HPDE6-E6E7 (cell line): ENCODE results near the gene SNRNP27.

Experiments
- DNase-seq: peaks from one replicate; pipeline ENCODE4 v3.0.0; 2011; ENCODE audit warnings: missing footprints; ENCODE audit errors: extremely low spot score

SNRNP27 gene

GRCh38 chr2:69916106-69916505 is 22.4 kb downstream of the SNRNP27 start:
- DNase-seq: no peak

GRCh38 chr2:69917852-69918251 is 24.1 kb downstream of the SNRNP27 start:
- peak; percentile 57 for DNase-seq

- DNase-seq: no peak
Measured at GRCh38 chr2:69918401-69918800, 24.6 kb downstream of the SNRNP27 start.

GRCh38 chr2:69923116-69923515 is 29.4 kb downstream of the SNRNP27 start:
- DNase-seq: no peak

GRCh38 chr2:69926849-69927515 is 33.2 kb downstream of the SNRNP27 start:
- no peak for DNase-seq

GRCh38 chr2:69931832-69932595 is 38.3 kb downstream of the SNRNP27 start:
- DNase-seq: no peak

GRCh38 chr2:69932596-69932922 is 38.8 kb downstream of the SNRNP27 start:
- DNase-seq: no peak

GRCh38 chr2:69933254-69933828 is 39.6 kb downstream of the SNRNP27 start:
- DNase-seq: no peak

GRCh38 chr2:69933839-69934613 is 40.3 kb downstream of the SNRNP27 start:
- peak; percentile 82 for DNase-seq

GRCh38 chr2:69934614-69934908 is 40.8 kb downstream of the SNRNP27 start:
- DNase-seq: no peak

- DNase-seq: no peak
Measured at GRCh38 chr2:69935011-69935410, 41.3 kb downstream of the SNRNP27 start.

- DNase-seq: no peak
Measured at GRCh38 chr2:69936906-69937305, 43.1 kb downstream of the SNRNP27 start.

GRCh38 chr2:69937968-69938367 is 44.2 kb downstream of the SNRNP27 start:
- DNase-seq: no peak

- no peak for DNase-seq
Measured at GRCh38 chr2:69939722-69940121, 46.0 kb downstream of the SNRNP27 start.

- no peak for DNase-seq
Measured at GRCh38 chr2:69940691-69941090, 46.9 kb downstream of the SNRNP27 start.

GRCh38 chr2:69943000-69943842 is 49.5 kb downstream of the SNRNP27 start:
- no peak for DNase-seq

- no peak for DNase-seq
Measured at GRCh38 chr2:69943843-69944525, 50.2 kb downstream of the SNRNP27 start.

- DNase-seq: no peak
Measured at GRCh38 chr2:69944756-69945155, 51.0 kb downstream of the SNRNP27 start.

GRCh38 chr2:69945441-69945840 is 51.7 kb downstream of the SNRNP27 start:
- peak; percentile 98 for DNase-seq

GRCh38 chr2:69945941-69946340 is 52.2 kb downstream of the SNRNP27 start:
- DNase-seq: no peak
